Measurements from ENCODE around the gene SPNS3. TPM values are rescaled to one million over a fixed set of nuclear protein-coding genes. Genes with fewer than 3 reads are reported as not detected.

The SPNS3 gene
- total RNA-seq, 1 experiment from 2014 or later = 0.37 TPM

GRCh38 chr17:4516735-4517134 lies 83.0 kb downstream of the SPNS3 start (continued):
- TF ChIP-seq CTCF (IDR thresholded peaks at IDR 0.05 in 2 of 3, conservative IDR thresholded peaks at IDR 0.05 in 1 of 3; ENCODE audit: borderline replicate concordance in 1 of 3, insufficient read depth in 1 of 3, low read depth in 2 of 3, low read length in 2 of 3) (no peak), EGR1 (IDR thresholded peaks at IDR 0.05; ENCODE audit: low read depth) (no peak), SP1 (IDR thresholded peaks at IDR 0.05; ENCODE audit: low read depth) (no peak), TCF7L2 (IDR thresholded peaks at IDR 0.05; ENCODE audit: borderline replicate concordance, extremely low read depth, insufficient read depth, insufficient read length) (no peak), SRF (IDR thresholded peaks at IDR 0.05; ENCODE audit: low read depth) (no peak)

DNA sequence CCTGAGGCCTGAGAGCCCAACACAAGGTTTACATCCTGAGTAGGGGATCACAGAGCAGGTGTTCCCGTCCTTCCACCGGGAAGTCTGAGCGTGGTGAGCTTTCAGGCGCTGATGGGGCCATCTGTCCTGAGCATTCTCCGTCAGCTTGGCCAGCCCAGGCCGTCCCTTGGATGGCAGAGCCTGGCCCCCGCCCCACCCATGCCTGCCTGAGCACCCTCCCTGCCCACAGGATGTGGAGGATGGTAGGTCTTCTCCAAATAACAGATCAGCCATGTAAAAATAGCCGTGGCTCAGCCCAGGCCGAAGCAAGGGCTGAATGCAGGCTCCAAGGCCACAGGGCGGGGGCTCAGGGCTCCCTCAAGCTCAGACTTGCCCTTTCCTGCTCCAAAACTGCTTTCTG lies 85.2 kb downstream of the SPNS3 start:
- DNase-seq (ENCODE audit: low read depth, low spot score) = no peak
- intact Hi-C loops (cut with micrococcal nuclease) = no loop called here
- no peaks in the 10 kb centered on the region for H3K27me3 ChIP-seq (ENCODE audit: insufficient read depth, low read length)
- ChIA-PET POLR2A (no interaction called here), CTCF (no interaction called here), RAD21 (ENCODE audit: low non-redundant PET in 1 of 2, low total read pairs in 2 of 2, uncharacterized antibody in 2 of 2, unreplicated experiment in 2 of 2) (no interaction called here)
- H4K20me1 ChIP-seq (ENCODE audit: insufficient read depth) = no peaks in the 10 kb centered on the region
- H3K9me3 ChIP-seq (ENCODE audit: control insufficient read depth in 1 of 2, insufficient read depth in 1 of 2, low read depth in 1 of 2, low read length in 2 of 2) = no peaks in the 10 kb centered on the region
- H3K27ac ChIP-seq (ENCODE audit: low read depth, low read length) = no peak overlapping the region
- BruUV-seq (replicated peaks) = no TSS peak
- H3K36me3 ChIP-seq (ENCODE audit: control insufficient read depth in 1 of 2, insufficient read depth in 2 of 2, low read length in 2 of 2) = no peaks in the 10 kb centered on the region
- H3K9ac ChIP-seq (ENCODE audit: low read length) = no peak overlapping the region
- ATAC-seq = no peak
- H3K4me3 ChIP-seq (replicated peaks in 1 of 2; ENCODE audit: low read depth in 1 of 2, low read length in 2 of 2) = no peak overlapping the region
- TF ChIP-seq TCF7L2 (IDR thresholded peaks at IDR 0.05; ENCODE audit: borderline replicate concordance, extremely low read depth, insufficient read depth, insufficient read length) = no peak
- no peak for TF ChIP-seq EZH2 (IDR thresholded peaks at IDR 0.05)
- TF ChIP-seq, protein P1, sequence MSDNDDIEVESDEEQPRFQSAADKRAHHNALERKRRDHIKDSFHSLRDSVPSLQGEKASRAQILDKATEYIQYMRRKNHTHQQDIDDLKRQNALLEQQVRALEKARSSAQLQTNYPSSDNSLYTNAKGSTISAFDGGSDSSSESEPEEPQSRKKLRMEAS (IDR thresholded peaks at IDR 0.05) = no peak
- TF ChIP-seq SIN3A (IDR thresholded peaks at IDR 0.05; ENCODE audit: low read depth) = no peak
- TF ChIP-seq ZFX (IDR thresholded peaks at IDR 0.05) = no peak
- no peak for TF ChIP-seq RAD21 (IDR thresholded peaks at IDR 0.05; ENCODE audit: low read depth)
- TF ChIP-seq, protein P2, sequence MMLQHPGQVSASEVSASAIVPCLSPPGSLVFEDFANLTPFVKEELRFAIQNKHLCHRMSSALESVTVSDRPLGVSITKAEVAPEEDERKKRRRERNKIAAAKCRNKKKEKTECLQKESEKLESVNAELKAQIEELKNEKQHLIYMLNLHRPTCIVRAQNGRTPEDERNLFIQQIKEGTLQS (IDR thresholded peaks at IDR 0.05) = no peak
- TF ChIP-seq ZNF274 (IDR thresholded peaks at IDR 0.05; ENCODE audit: low read depth, low read length) = no peak
- TF ChIP-seq POLR2AphosphoS5 (IDR thresholded peaks at IDR 0.05; ENCODE audit: low read depth, low read length) = no peak
- no peak for TF ChIP-seq CEBPB (IDR thresholded peaks at IDR 0.05; ENCODE audit: low read depth)
- TF ChIP-seq SRF (IDR thresholded peaks at IDR 0.05; ENCODE audit: low read depth) = no peak
- no peak for TF ChIP-seq FOSL1 (IDR thresholded peaks at IDR 0.05; ENCODE audit: low read depth)
- peaks cover 18 to 24% of the 10 kb centered on the region in 2 experiments for H3K4me1 ChIP-seq (ENCODE audit: control insufficient read depth in 1 of 2, insufficient read depth in 2 of 2, low read length in 2 of 2)
- H3K9me2 ChIP-seq (ENCODE audit: insufficient read depth) = no peaks in the 10 kb centered on the region
- H3K79me2 ChIP-seq (ENCODE audit: insufficient read depth, low read length) = no peaks in the 10 kb centered on the region
- H3K4me2 ChIP-seq (ENCODE audit: low read length) = no peak overlapping the region
- no peak overlapping the region for H2AFZ ChIP-seq (ENCODE audit: low read depth, low read length, poor library complexity, severe bottlenecking)

All from HCT116 (cell line).